ENCODE results near the gene KLHL11.

DNA sequence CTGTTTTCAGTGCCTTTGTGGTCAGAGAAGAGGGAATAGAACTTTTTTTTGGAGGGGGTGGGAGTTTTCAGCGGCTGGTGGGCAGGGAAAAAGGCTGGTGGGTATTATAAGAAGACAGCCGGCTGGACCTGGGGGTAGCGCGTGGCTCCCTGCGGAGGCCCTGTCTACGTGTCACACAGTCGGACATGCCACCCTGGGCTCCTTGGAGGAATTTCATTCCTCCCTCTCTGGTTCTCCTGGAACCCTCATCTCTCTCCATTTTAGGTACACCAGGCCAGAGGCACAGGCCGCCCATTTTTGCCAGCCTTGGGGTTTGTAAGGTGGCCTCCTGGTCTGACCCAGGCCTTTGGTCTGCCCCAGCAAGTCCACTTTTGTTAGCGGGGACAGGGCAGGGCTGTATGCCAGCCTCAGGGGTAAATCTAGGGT, 51.5 kb downstream of the KLHL11 start:
- no peak for TF ChIP-seq EZH2 (IDR thresholded peaks at IDR 0.05; ENCODE audit: low read length)
- TF ChIP-seq, protein P1, sequence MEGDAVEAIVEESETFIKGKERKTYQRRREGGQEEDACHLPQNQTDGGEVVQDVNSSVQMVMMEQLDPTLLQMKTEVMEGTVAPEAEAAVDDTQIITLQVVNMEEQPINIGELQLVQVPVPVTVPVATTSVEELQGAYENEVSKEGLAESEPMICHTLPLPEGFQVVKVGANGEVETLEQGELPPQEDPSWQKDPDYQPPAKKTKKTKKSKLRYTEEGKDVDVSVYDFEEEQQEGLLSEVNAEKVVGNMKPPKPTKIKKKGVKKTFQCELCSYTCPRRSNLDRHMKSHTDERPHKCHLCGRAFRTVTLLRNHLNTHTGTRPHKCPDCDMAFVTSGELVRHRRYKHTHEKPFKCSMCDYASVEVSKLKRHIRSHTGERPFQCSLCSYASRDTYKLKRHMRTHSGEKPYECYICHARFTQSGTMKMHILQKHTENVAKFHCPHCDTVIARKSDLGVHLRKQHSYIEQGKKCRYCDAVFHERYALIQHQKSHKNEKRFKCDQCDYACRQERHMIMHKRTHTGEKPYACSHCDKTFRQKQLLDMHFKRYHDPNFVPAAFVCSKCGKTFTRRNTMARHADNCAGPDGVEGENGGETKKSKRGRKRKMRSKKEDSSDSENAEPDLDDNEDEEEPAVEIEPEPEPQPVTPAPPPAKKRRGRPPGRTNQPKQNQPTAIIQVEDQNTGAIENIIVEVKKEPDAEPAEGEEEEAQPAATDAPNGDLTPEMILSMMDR (optimal IDR thresholded peaks at IDR 0.05 in 1 of 3, IDR thresholded peaks at IDR 0.05 in 1 of 3, conservative IDR thresholded peaks at IDR 0.05 in 1 of 3; ENCODE audit: extremely low read depth in 1 of 3, insufficient read depth in 2 of 3, low read length in 3 of 3) = no peak

All from keratinocyte (primary cell).